Right atrium auricular region (tissue), 2 donors: ENCODE data around the gene PON2. TPM values are rescaled to one million over a fixed set of nuclear protein-coding genes. Genes with fewer than 3 reads are reported as not detected.

Experiments
- DNase-seq: peaks from one replicate; pipeline ENCODE4 v3.0.0-alpha.2; 2019; ENCODE audit warnings: low spot score
- H3K27ac ChIP-seq, 2 donors: fragments of 200-600 bp; sonication (generic); 1 replicate in 1 of 2; 2 replicates in 1 of 2; pipeline ENCODE4 v1.5.1; 2016 to 2019
- H3K27me3 ChIP-seq, 2 donors: fragments of 200-600 bp; sonication (generic); one replicate each; pipeline versions ENCODE4 v1.5.1 to v1.6.0; 2017 to 2019
- H3K36me3 ChIP-seq: fragments of 200-600 bp; sonication (generic); one replicate; pipeline ENCODE4 v1.5.1; 2016
- H3K4me1 ChIP-seq, 2 donors: fragments of 200-600 bp; sonication (generic); one replicate each; pipeline versions ENCODE4 v1.5.1 to v1.6.0; 2017 to 2019
- H3K4me3 ChIP-seq, 2 donors: fragments of 200-600 bp; sonication (generic); 1 replicate in 1 of 2; 2 replicates in 1 of 2; pipeline ENCODE4 v1.5.1; 2017 to 2019; ENCODE audit warnings: mild to moderate bottlenecking in 1 of 2, moderate library complexity in 1 of 2
- H3K9me3 ChIP-seq, 2 donors: fragments of 200-600 bp; sonication (generic); one replicate each; pipeline ENCODE4 v1.5.1; 2019
- total RNA-seq, 2 donors: library from RNA; depleted of rRNA; stranded (reverse); fragments of >200 nt; gene quantifications; one replicate each; pipeline ENCODE4 v1.1.0, GENCODE V29; 2016
- TF ChIP-seq, protein P1 (sequence below), 2 donors: fragments of 200-600 bp; sonication (generic); IDR thresholded peaks; one replicate each; pipeline ENCODE4 v1.5.1; 2019; ENCODE audit warnings: antibody characterized with exemption in 2 of 2

The PON2 gene
- total RNA-seq, 2 donors from 2014 or later, result 45.4 to 77.1 TPM

DNA sequence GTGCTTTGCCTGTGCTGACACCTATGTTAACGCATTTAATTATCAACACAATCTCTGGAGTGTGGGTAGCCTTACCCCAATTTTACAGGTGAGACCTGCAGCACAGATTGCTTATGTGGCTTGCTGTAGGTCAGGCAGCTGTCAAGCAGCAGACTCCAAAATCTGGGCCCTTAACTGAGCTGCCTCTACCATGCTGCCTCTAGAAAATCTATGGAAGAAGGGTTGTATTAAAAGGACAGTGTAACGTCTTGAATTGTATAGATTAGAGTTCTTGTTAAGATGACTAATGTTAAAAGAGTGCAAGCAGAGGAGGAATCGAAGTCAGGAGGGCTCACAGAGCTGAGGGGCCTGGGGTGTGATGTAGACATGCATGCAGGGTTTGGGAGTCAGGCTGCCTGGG, 37.4 kb downstream of the PON2 start:
- no peak for DNase-seq
- Histone ChIP-seq H3K9me3 (no peaks in the 10 kb centered on the region), H3K27me3 (no peaks in the 10 kb centered on the region), H3K27ac (no peak overlapping the region), H3K4me1 (peaks cover 0 to 10% of the 10 kb centered on the region in 2 donors), H3K36me3 (no peaks in the 10 kb centered on the region), H3K4me3 (no peak overlapping the region)
- TF ChIP-seq, protein P1, sequence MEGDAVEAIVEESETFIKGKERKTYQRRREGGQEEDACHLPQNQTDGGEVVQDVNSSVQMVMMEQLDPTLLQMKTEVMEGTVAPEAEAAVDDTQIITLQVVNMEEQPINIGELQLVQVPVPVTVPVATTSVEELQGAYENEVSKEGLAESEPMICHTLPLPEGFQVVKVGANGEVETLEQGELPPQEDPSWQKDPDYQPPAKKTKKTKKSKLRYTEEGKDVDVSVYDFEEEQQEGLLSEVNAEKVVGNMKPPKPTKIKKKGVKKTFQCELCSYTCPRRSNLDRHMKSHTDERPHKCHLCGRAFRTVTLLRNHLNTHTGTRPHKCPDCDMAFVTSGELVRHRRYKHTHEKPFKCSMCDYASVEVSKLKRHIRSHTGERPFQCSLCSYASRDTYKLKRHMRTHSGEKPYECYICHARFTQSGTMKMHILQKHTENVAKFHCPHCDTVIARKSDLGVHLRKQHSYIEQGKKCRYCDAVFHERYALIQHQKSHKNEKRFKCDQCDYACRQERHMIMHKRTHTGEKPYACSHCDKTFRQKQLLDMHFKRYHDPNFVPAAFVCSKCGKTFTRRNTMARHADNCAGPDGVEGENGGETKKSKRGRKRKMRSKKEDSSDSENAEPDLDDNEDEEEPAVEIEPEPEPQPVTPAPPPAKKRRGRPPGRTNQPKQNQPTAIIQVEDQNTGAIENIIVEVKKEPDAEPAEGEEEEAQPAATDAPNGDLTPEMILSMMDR (IDR thresholded peaks at IDR 0.05), result no peak

DNA sequence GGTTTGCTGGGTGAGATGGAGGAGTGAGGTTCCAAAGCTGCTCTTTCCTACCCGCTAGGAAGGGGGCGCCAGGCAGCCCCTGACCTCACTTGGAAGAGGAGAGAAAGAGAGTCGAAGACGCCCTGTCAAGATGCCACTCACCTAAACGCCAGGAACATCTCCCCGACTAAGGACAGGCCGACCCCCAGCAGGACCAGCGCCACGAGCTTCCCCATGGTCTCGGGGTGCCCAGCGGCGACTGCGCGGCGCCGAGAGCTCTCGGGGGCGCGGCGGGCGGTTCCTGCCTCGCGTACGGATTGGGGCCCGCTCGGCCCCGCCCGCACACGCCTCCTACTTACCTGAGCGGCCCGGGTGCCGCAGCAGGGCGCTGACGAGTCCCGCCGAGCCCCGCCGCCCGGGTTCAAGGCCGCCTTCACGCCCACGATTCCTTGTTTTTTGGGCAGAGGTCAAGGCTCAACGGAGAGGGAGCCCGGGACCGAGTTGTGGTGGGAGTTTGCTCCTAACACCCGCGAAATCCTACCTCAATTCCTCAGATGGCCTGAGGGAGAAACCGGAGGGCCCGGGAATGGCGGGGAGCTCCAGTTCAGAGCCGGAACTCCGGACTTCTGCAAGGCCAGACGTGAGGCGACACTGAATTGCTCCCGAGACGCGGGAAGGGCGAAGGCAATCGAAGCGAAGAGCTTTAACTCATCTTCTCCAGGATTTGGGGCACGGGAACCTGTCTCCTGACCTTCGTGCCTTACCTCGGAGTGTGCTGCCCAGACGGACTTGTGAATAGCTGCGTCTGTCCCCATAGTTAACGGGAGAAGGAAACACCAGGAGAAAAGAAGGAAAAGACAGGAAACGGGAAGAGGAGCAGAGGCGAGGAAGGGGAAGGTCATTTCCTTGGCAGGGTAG, 38.4 kb downstream of the PON2 start, which contains the start of gene PON3:
Gene PON3 (minus strand): TSS at position 240 of the 897 bp plus-strand sequence. CDS start 25 bp downstream, at position 215.
- TF ChIP-seq, protein P1 (IDR thresholded peaks at IDR 0.05), result peak in 1 of 2 donors; percentile 32
- Histone ChIP-seq H3K4me1 (peaks cover 0 to 10% of the 10 kb centered on the region in 2 donors), H3K27ac (no peak within 1 kb of the TSS), H3K9me3 (no peaks in the 10 kb centered on the region), H3K4me3 (peak within 1 kb of the TSS; percentile 51 to 58), H3K36me3 (no peaks in the 10 kb centered on the region), H3K27me3 (no peaks in the 10 kb centered on the region)
- no peak for DNase-seq

- TF ChIP-seq, protein P1 (IDR thresholded peaks at IDR 0.05), result no peak
- Histone ChIP-seq H3K4me1 (peaks cover 0 to 10% of the 10 kb centered on the region in 2 donors), H3K27me3 (no peaks in the 10 kb centered on the region), H3K4me3 (peak overlapping the region; percentile 51 to 58), H3K9me3 (no peaks in the 10 kb centered on the region), H3K27ac (no peak overlapping the region), H3K36me3 (no peaks in the 10 kb centered on the region)
- DNase-seq, result no peak
These were observed 39.1 kb downstream of the PON2 start for GRCh38 chr7:95395755-95396135.

DNA sequence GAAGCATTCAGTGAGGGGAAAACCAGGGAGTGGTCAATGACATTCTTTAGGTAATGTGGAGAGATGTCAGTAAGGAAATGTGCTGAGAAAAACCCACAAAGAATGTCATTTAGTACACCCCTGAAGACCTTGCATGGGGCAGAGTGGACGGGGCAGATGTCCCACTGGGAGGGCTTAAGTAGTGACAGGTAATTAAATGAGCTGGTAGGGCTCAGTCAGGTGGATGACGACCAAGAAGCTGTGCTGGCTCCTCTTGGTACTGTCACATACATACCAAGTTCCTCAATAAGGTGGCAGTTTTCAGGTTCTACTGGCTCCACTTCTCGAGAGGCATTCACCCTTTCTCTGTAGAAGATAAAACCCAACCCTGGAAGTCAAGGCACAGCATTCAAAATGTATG, 40.5 kb downstream of the PON2 start:
- no peak for DNase-seq
- Histone ChIP-seq H3K4me3 (no peak overlapping the region), H3K27ac (no peak overlapping the region), H3K4me1 (peaks cover 0 to 10% of the 10 kb centered on the region in 2 donors), H3K27me3 (no peaks in the 10 kb centered on the region), H3K36me3 (no peaks in the 10 kb centered on the region), H3K9me3 (no peaks in the 10 kb centered on the region)
- TF ChIP-seq, protein P1 (IDR thresholded peaks at IDR 0.05), result no peak

- Histone ChIP-seq H3K27ac (no peak overlapping the region), H3K36me3 (no peaks in the 10 kb centered on the region), H3K27me3 (no peaks in the 10 kb centered on the region), H3K4me1 (peaks cover 0 to 7% of the 10 kb centered on the region in 2 donors), H3K4me3 (no peak overlapping the region), H3K9me3 (peaks cover 0 to 9% of the 10 kb centered on the region in 2 donors)
- TF ChIP-seq, protein P1 (IDR thresholded peaks at IDR 0.05), result no peak
- no peak for DNase-seq
These were observed 43.1 kb downstream of the PON2 start for GRCh38 chr7:95391761-95392160.
